K562 (cell line): Measurements from ENCODE around the gene ST8SIA4. TPM values are rescaled to one million over a fixed set of nuclear protein-coding genes. Genes with fewer than 3 reads are reported as not detected.

Experiments used
- ATAC-seq: fragments of 200-7000 bp; cut with Tn5 transposase; 3 replicates; pipeline ENCODE4 v1.9.1; 2020; ENCODE audit warnings: moderate library complexity
- BruUV-seq: library from RNA; stranded (reverse); fragments of 400-500 nt; replicated peaks from 2 replicates; lab custom pipeline; 2021; lab: Mats Ljungman, UMichigan
- CTCF ChIA-PET: fragments of 300-600 bp; formaldehyde crosslinking; extraction: SDS; loops from one replicate; lab custom pipeline; 2021; ENCODE audit warnings: low intra/inter-chr PET ratio; lab: Yijun Ruan, JAX
- POLR2A ChIA-PET: fragments of 300-600, 350-650 bp; sonication (Branson Sonifier 250); formaldehyde crosslinking; extraction: SDS; loops from one replicate; lab custom pipeline; 2021; ENCODE audit warnings: antibody characterized with exemption, inconsistent platforms; lab: Yijun Ruan, JAX
- DNase-seq, 4 experiments: peaks; one replicate each; pipeline versions ENCODE4 v3.0.0 to v3.0.0-alpha.2; 2011 to 2018; ENCODE audit warnings: low spot score in 3 of 4, mixed read lengths in 3 of 4; ENCODE audit errors: extremely low read depth in 1 of 4
- FAIRE-seq: peaks from 2 replicates; lab custom pipeline; 2011; peaks lifted over from hg19 to GRCh38; lab: Jason Lieb, UNC
- H2AFZ ChIP-seq: 2 replicates; pipeline ENCODE4 v1.6.0; 2011; ENCODE audit warnings: low read depth, low read length, control low read depth, inconsistent platforms
- H3K27ac ChIP-seq: fragments of 200-600 bp; 3 replicates; pipeline ENCODE4 v1.8.0; 2011; ENCODE audit warnings: low read depth, mild to moderate bottlenecking, control low read depth, inconsistent platforms, low read length, moderate library complexity, mixed read lengths; ENCODE audit errors: extremely low read depth
- H3K27me3 ChIP-seq, 2 experiments: fragments of 300-600 bp in 1 of 2; 2 replicates in 1 of 2; 3 replicates in 1 of 2; pipeline versions ENCODE4 v1.6.0 to v1.8.0; 2011; ENCODE audit warnings: inconsistent platforms in 2 of 2, low read length in 2 of 2, mild to moderate bottlenecking in 1 of 2, mixed read lengths in 1 of 2, moderate library complexity in 1 of 2; ENCODE audit not compliant: control insufficient read depth in 2 of 2, insufficient read depth in 2 of 2
- H3K36me3 ChIP-seq: fragments of 300-600 bp; 3 replicates; pipeline ENCODE4 v1.8.0; 2011; ENCODE audit warnings: mild to moderate bottlenecking, low read length, inconsistent platforms; ENCODE audit not compliant: control insufficient read depth, insufficient read depth
- H3K4me1 ChIP-seq, 2 experiments: fragments of 200-600 bp in 1 of 2; replicated peaks in 1 of 2; 2 replicates in 1 of 2; 3 replicates in 1 of 2; pipeline versions ENCODE4 v1.5.1 to v1.8.0; 2011; ENCODE audit warnings: inconsistent platforms in 2 of 2, low read length in 2 of 2, mild to moderate bottlenecking in 1 of 2, mixed read lengths in 1 of 2, moderate library complexity in 1 of 2; ENCODE audit not compliant: control insufficient read depth in 2 of 2, insufficient read depth in 2 of 2
- H3K4me2 ChIP-seq: 2 replicates; pipeline ENCODE4 v1.6.1; 2011; ENCODE audit warnings: low read length, control low read depth, inconsistent platforms, mixed read lengths; ENCODE audit not compliant: insufficient read depth
- H3K4me3 ChIP-seq: fragments of 200-600 bp; sonication (generic), shearing (Covaris generic); 2 replicates; pipeline ENCODE4 v1.5.1; 2016; ENCODE audit warnings: control low read depth, inconsistent platforms
- H3K79me2 ChIP-seq: fragments of 200-600 bp; 3 replicates; pipeline ENCODE4 v1.8.0; 2011; ENCODE audit warnings: low read length, inconsistent platforms; ENCODE audit not compliant: control insufficient read depth, insufficient read depth
- H3K9ac ChIP-seq, 2 experiments: 2 replicates each; pipeline versions ENCODE4 v1.6.0 to v1.6.1; 2011; ENCODE audit warnings: low read depth in 2 of 2, low read length in 2 of 2, control low read depth in 1 of 2, inconsistent platforms in 1 of 2, mild to moderate bottlenecking in 1 of 2, mixed read lengths in 1 of 2; ENCODE audit not compliant: insufficient read depth in 1 of 2
- H3K9me1 ChIP-seq: one replicate; pipeline ENCODE4 v1.6.0; 2011; ENCODE audit warnings: inconsistent platforms, mild to moderate bottlenecking, low read length, moderate library complexity; ENCODE audit not compliant: control insufficient read depth, insufficient read depth
- H3K9me3 ChIP-seq: replicated peaks from 2 replicates; pipeline ENCODE4 v1.5.1; 2011; ENCODE audit warnings: low read depth, low read length, inconsistent platforms; ENCODE audit not compliant: control insufficient read depth, insufficient read depth
- H4K20me1 ChIP-seq: replicated peaks from 2 replicates; pipeline ENCODE4 v1.6.1; 2011; ENCODE audit warnings: low read length, inconsistent platforms, mixed read lengths; ENCODE audit not compliant: control insufficient read depth, insufficient read depth
- HDAC1 ChIP-seq, 2 experiments: fragments of 450-650 bp; IDR thresholded peaks; 2 replicates each; pipeline ENCODE4 v1.6.1; 2016 to 2017; ENCODE audit warnings: inconsistent platforms in 1 of 2, mild to moderate bottlenecking in 1 of 2, moderate library complexity in 1 of 2
- HNRNPH1 ChIP-seq: fragments of 200-400 bp; formaldehyde crosslinking; optimal IDR thresholded peaks from 2 replicates; pipeline ENCODE3; 2017; ENCODE audit warnings: low read depth, mild to moderate bottlenecking, low read length, moderate library complexity
- MED1 ChIP-seq: sonication (generic); formaldehyde crosslinking; IDR thresholded peaks from 2 replicates; pipeline ENCODE4 v1.8.1; 2023; ENCODE audit warnings: missing genetic modification reagents, borderline replicate concordance
- MTA3 ChIP-seq: fragments of 450-650 bp; formaldehyde crosslinking; IDR thresholded peaks from 2 replicates; pipeline ENCODE4 v1.6.1; 2017; ENCODE audit warnings: mild to moderate bottlenecking, borderline replicate concordance
- WGBS: fragments of 100-300 bp; shearing (Covaris generic); methylation state at CpG from one replicate; pipeline ENCODE4 v1.1.6; 2016; ENCODE audit warnings: low coverage, mixed read lengths; ENCODE audit not compliant: insufficient coverage; ENCODE audit errors: missing lambda C conversion rate; 5-methylcytosine and 5-hydroxymethylcytosine counted together
- in situ Hi-C: fragments of 300-500 bp; cut with MboI; formaldehyde crosslinking; loops from 4 replicates; pipeline ENCODE4 v1.15.0; 2018; ENCODE audit warnings: inconsistent platforms, mixed read lengths
- intact Hi-C: fragments of 100-400 bp; cut with micrococcal nuclease; formaldehyde crosslinking; loops from 2 replicates; pipeline ENCODE4 v1.14.2; 2022
- polyA plus RNA-seq, 8 experiments: library from polyadenylated mRNA; depleted of rRNA in 4 of 8; stranded (reverse) in 5 of 8; unstranded in 3 of 8; fragments of >200 nt; fragmentation: Nextera tagmentation in 2 of 8; fragmentation: Illumina TruSeq in 1 of 8; extraction: Ambion mirVana in 2 of 8; extraction: Trizol in 1 of 8; gene quantifications; 2 replicates each; pipeline versions ENCODE4 v1.2.1 to v1.2.3, GENCODE V29; 2011 to 2014; ENCODE audit warnings: inconsistent platforms in 1 of 8, missing spikeins in 1 of 8
- total RNA-seq, 7 experiments: library from RNA; depleted of rRNA in 6 of 7; stranded (reverse); fragments of >200 nt in 6 of 7; fragmentation: Illumina TruSeq in 2 of 7; extraction: Trizol in 2 of 7; gene quantifications; 2 replicates each; pipeline versions ENCODE4 v1.2.1 to v1.2.3, GENCODE V29; 2011 to 2021; ENCODE audit warnings: low replicate concordance in 1 of 7
- TF ChIP-seq, protein P1 (sequence below): sonication (generic); formaldehyde crosslinking; IDR thresholded peaks from 2 replicates; pipeline ENCODE4 v1.8.0; 2022; ENCODE audit warnings: mild to moderate bottlenecking, missing genetic modification reagents
- TF ChIP-seq, protein P2 (sequence below): fragments of 450-650 bp; formaldehyde crosslinking; conservative IDR thresholded peaks from 2 replicates; pipeline ENCODE4 v1.4.0; 2022; ENCODE audit warnings: mild to moderate bottlenecking, missing genetic modification characterization
- TF ChIP-seq, protein P3 (sequence below), 3 experiments: fragments of 200-800 bp in 1 of 3; sonication (Bioruptor generic) in 1 of 3; sonication (generic) in 1 of 3; formaldehyde crosslinking in 1 of 3; IDR thresholded peaks; 2 replicates each; pipeline versions ENCODE4 v1.6.1 to v1.8.0; 2016 to 2022; ENCODE audit warnings: mild to moderate bottlenecking in 2 of 3, missing compliant biosample characterization in 2 of 3, missing genetic modification characterization in 2 of 3, missing genetic modification reagents in 1 of 3
- TF ChIP-seq, protein P4 (sequence below), 2 experiments: fragments of 150-350 bp in 1 of 2; IDR thresholded peaks; 2 replicates each; pipeline ENCODE4 v1.6.1; 2012 to 2016; ENCODE audit warnings: low read depth in 2 of 2, low read length in 2 of 2, mild to moderate bottlenecking in 1 of 2, moderate library complexity in 1 of 2

The ST8SIA4 gene
- total and polyA plus RNA-seq, 9 of the 15 experiments (the other 6 are each of a cell fraction or from before 2014, with no cell fraction given) = 0.22 to 2.0 (median 0.54) TPM

GRCh38 chr5:100863739-100864138 lies 39.3 kb downstream of the ST8SIA4 start (continued):
- TF ChIP-seq, protein P1, sequence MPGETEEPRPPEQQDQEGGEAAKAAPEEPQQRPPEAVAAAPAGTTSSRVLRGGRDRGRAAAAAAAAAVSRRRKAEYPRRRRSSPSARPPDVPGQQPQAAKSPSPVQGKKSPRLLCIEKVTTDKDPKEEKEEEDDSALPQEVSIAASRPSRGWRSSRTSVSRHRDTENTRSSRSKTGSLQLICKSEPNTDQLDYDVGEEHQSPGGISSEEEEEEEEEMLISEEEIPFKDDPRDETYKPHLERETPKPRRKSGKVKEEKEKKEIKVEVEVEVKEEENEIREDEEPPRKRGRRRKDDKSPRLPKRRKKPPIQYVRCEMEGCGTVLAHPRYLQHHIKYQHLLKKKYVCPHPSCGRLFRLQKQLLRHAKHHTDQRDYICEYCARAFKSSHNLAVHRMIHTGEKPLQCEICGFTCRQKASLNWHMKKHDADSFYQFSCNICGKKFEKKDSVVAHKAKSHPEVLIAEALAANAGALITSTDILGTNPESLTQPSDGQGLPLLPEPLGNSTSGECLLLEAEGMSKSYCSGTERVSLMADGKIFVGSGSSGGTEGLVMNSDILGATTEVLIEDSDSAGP (CRISPR knock-in tag) = no peak
- TF ChIP-seq MTA3 = no peak
- TF ChIP-seq, protein P2, sequence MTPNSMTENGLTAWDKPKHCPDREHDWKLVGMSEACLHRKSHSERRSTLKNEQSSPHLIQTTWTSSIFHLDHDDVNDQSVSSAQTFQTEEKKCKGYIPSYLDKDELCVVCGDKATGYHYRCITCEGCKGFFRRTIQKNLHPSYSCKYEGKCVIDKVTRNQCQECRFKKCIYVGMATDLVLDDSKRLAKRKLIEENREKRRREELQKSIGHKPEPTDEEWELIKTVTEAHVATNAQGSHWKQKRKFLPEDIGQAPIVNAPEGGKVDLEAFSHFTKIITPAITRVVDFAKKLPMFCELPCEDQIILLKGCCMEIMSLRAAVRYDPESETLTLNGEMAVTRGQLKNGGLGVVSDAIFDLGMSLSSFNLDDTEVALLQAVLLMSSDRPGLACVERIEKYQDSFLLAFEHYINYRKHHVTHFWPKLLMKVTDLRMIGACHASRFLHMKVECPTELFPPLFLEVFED = no peak

- no peak for FAIRE-seq
- TF ChIP-seq HNRNPH1 = no peak
- TF ChIP-seq HDAC1 (IDR thresholded peaks at IDR 0.05) = no peak
- TF ChIP-seq, protein P3, sequence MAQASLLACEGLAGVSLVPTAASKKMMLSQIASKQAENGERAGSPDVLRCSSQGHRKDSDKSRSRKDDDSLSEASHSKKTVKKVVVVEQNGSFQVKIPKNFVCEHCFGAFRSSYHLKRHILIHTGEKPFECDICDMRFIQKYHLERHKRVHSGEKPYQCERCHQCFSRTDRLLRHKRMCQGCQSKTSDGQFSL (CRISPR knock-in tag; IDR thresholded peaks at IDR 0.05) = no peak
- TF ChIP-seq, protein P3 (tag; IDR thresholded peaks at IDR 0.05) = no peak
- no peak for TF ChIP-seq MED1 (CRISPR knock-in tag)
- TF ChIP-seq, protein P4, sequence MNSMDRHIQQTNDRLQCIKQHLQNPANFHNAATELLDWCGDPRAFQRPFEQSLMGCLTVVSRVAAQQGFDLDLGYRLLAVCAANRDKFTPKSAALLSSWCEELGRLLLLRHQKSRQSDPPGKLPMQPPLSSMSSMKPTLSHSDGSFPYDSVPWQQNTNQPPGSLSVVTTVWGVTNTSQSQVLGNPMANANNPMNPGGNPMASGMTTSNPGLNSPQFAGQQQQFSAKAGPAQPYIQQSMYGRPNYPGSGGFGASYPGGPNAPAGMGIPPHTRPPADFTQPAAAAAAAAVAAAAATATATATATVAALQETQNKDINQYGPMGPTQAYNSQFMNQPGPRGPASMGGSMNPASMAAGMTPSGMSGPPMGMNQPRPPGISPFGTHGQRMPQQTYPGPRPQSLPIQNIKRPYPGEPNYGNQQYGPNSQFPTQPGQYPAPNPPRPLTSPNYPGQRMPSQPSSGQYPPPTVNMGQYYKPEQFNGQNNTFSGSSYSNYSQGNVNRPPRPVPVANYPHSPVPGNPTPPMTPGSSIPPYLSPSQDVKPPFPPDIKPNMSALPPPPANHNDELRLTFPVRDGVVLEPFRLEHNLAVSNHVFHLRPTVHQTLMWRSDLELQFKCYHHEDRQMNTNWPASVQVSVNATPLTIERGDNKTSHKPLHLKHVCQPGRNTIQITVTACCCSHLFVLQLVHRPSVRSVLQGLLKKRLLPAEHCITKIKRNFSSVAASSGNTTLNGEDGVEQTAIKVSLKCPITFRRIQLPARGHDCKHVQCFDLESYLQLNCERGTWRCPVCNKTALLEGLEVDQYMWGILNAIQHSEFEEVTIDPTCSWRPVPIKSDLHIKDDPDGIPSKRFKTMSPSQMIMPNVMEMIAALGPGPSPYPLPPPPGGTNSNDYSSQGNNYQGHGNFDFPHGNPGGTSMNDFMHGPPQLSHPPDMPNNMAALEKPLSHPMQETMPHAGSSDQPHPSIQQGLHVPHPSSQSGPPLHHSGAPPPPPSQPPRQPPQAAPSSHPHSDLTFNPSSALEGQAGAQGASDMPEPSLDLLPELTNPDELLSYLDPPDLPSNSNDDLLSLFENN (IDR thresholded peaks at IDR 0.05; ENCODE audit: low read depth in 2 of 2, low read length in 2 of 2) = no peak
Observed at GRCh38 chr5:100861148-100861547, 41.9 kb downstream of the ST8SIA4 start.

More at GRCh38 chr5:100861148-100861547, 41.9 kb downstream of the ST8SIA4 start:
- ChIA-PET CTCF (no interaction called here), POLR2A (no interaction called here)
- H3K9me3 ChIP-seq = 0 out of 2 replicates have a peak, but pooled peaks cover 2% of the 10 kb centered on the region
- H3K36me3 ChIP-seq = no peaks in the 10 kb centered on the region
- DNase-seq (no peak), ATAC-seq (no peak)
- intact Hi-C loops = no loop called here
- no peak overlapping the region for H3K27ac ChIP-seq
- BruUV-seq = no TSS peak
- no peak overlapping the region for H3K9ac ChIP-seq
- no peak overlapping the region for H2AFZ ChIP-seq
- 24% methylated on average over 3 of the region's 3 CpGs for whole genome bisulfite sequencing
- no peaks in the 10 kb centered on the region for H3K9me1 ChIP-seq
- no peak overlapping the region for H3K4me2 ChIP-seq
- in situ Hi-C loops = no loop called here
- H3K79me2 ChIP-seq = no peaks in the 10 kb centered on the region
- H4K20me1 ChIP-seq = no peaks in the 10 kb centered on the region
- H3K4me3 ChIP-seq = no peak overlapping the region
- no peaks in the 10 kb centered on the region for H3K27me3 ChIP-seq
- H3K4me1 ChIP-seq = no peaks in the 10 kb centered on the region
